DMS153 (cell line): ENCODE results near the gene CD44.
"Not testable (repeated sequence)": the region's sequence is repeated elsewhere in the genome, so short reads cannot be mapped to it uniquely, and the experiment has no call there.

ENCODE experiments used
- DNase-seq: peaks from one replicate; lab custom pipeline; 2025; lab: John Stamatoyannopoulos, UW

The CD44 gene

GRCh38 chr11:35138943-35139721 is at the start of gene CD44:
CD44 (plus strand) TSS chr11:35139171; CDS start chr11:35139304, 133 bp downstream.
- DNase-seq, result no peak

- no peak for DNase-seq
These were observed 49.3 kb upstream of the CD44 start for GRCh38 chr11:35089666-35090065.

- no peak for DNase-seq
These were observed 48.8 kb upstream of the CD44 start for GRCh38 chr11:35090125-35090524.

- DNase-seq, result not testable (repeated sequence)
These were observed 48.0 kb upstream of the CD44 start for GRCh38 chr11:35090991-35091390.

- DNase-seq, result no peak
These were observed 42.2 kb upstream of the CD44 start for GRCh38 chr11:35096723-35097122.

GRCh38 chr11:35097814-35098455 is 41.0 kb upstream of the CD44 start:
- no peak for DNase-seq

GRCh38 chr11:35098855-35099254 is 40.1 kb upstream of the CD44 start:
- no peak for DNase-seq

- no peak for DNase-seq
These were observed 39.5 kb upstream of the CD44 start for GRCh38 chr11:35099278-35100012.

- no peak for DNase-seq
These were observed 39.0 kb upstream of the CD44 start for GRCh38 chr11:35100013-35100383.

- no peak for DNase-seq
These were observed 37.7 kb upstream of the CD44 start for GRCh38 chr11:35101223-35101622.

- no peak for DNase-seq
These were observed 36.7 kb upstream of the CD44 start for GRCh38 chr11:35102267-35102666.

GRCh38 chr11:35103366-35104208 is 35.4 kb upstream of the CD44 start:
- no peak for DNase-seq

- DNase-seq, result no peak
These were observed 34.3 kb upstream of the CD44 start for GRCh38 chr11:35104655-35105054.

- DNase-seq, result no peak
These were observed 33.5 kb upstream of the CD44 start for GRCh38 chr11:35105319-35106079.

GRCh38 chr11:35106595-35106994 is 32.4 kb upstream of the CD44 start:
- no peak for DNase-seq

- DNase-seq, result no peak
These were observed 31.1 kb upstream of the CD44 start for GRCh38 chr11:35107861-35108260.

- not testable (repeated sequence) for DNase-seq
These were observed 30.6 kb upstream of the CD44 start for GRCh38 chr11:35108336-35108735.

- DNase-seq, result no peak
These were observed 29.9 kb upstream of the CD44 start for GRCh38 chr11:35109041-35109440.

- DNase-seq, result no peak
These were observed 29.1 kb upstream of the CD44 start for GRCh38 chr11:35109827-35110226.

GRCh38 chr11:35111161-35112055 is 27.6 kb upstream of the CD44 start:
- no peak for DNase-seq
